A673 (cell line): ENCODE data around the gene AAMP. TPM values are rescaled to one million over a fixed set of nuclear protein-coding genes. Genes with fewer than 3 reads are reported as not detected.

Experiments
- BruUV-seq: library from RNA; stranded (reverse); fragments of 400-500 nt; replicated peaks from 2 replicates; lab custom pipeline; 2021; lab: Mats Ljungman, UMichigan
- CTCF ChIA-PET: fragments of 300-600 bp; sonication (Branson Sonifier 250); formaldehyde crosslinking; loops from one replicate; lab custom pipeline; 2022; ENCODE audit warnings: antibody characterized with exemption; lab: Charles Lee
- POLR2A ChIA-PET: fragments of 300-600 bp; sonication (Branson Sonifier 250); formaldehyde crosslinking; loops from one replicate; lab custom pipeline; 2022; ENCODE audit warnings: antibody characterized with exemption; ENCODE audit not compliant: low non-redundant PET; lab: Charles Lee
- DNase-seq: peaks from one replicate; pipeline ENCODE4 v3.0.0-alpha.2; 2015; ENCODE audit warnings: low spot score
- H3K27ac ChIP-seq: fragments of 200-600 bp; sonication (generic); 2 replicates; pipeline ENCODE4 v1.5.1; 2016; ENCODE audit warnings: mixed run types, low read depth, mild to moderate bottlenecking, mixed read lengths, antibody characterized with exemption, low read length; ENCODE audit not compliant: poor library complexity, severe bottlenecking
- H3K27me3 ChIP-seq: fragments of 200-600 bp; sonication (generic); replicated peaks from 2 replicates; pipeline ENCODE4 v1.6.1; 2017; ENCODE audit warnings: mixed run types, low read depth, mild to moderate bottlenecking, mixed read lengths, antibody characterized with exemption, low read length; ENCODE audit not compliant: insufficient read depth, poor library complexity
- H3K36me3 ChIP-seq: fragments of 200-600 bp; sonication (generic); 2 replicates; pipeline ENCODE4 v1.6.1; 2016; ENCODE audit warnings: mixed run types, mild to moderate bottlenecking, mixed read lengths, antibody characterized with exemption, low read length; ENCODE audit not compliant: insufficient read depth, poor library complexity, severe bottlenecking
- H3K4me1 ChIP-seq: fragments of 200-600 bp; sonication (generic); 2 replicates; pipeline ENCODE4 v1.6.1; 2017; ENCODE audit warnings: mixed run types, mild to moderate bottlenecking, mixed read lengths, antibody characterized with exemption, low read length; ENCODE audit not compliant: insufficient read depth, poor library complexity, severe bottlenecking
- H3K4me3 ChIP-seq: fragments of 200-600 bp; sonication (generic); 2 replicates; pipeline ENCODE4 v1.5.1; 2016; ENCODE audit warnings: low read depth, mixed run types, mild to moderate bottlenecking, mixed read lengths, low read length; ENCODE audit not compliant: poor library complexity, severe bottlenecking
- H3K9me3 ChIP-seq: fragments of 200-600 bp; sonication (generic); 2 replicates; pipeline ENCODE4 v1.6.1; 2016; ENCODE audit warnings: mixed run types, low read depth, mild to moderate bottlenecking, mixed read lengths, antibody characterized with exemption, low read length; ENCODE audit not compliant: poor library complexity, severe bottlenecking
- CTCF ChIP-seq: fragments of 300-800, 200-600 bp; sonication (generic); conservative IDR thresholded peaks from 2 replicates; pipeline ENCODE4 v1.5.1; 2017; ENCODE audit warnings: low read depth, mild to moderate bottlenecking, antibody characterized with exemption, low read length, moderate library complexity, mixed read lengths
- EZH2 ChIP-seq: fragments of 200-600 bp; sonication (generic); IDR thresholded peaks from 2 replicates; pipeline ENCODE4 v1.6.1; 2017; ENCODE audit warnings: borderline replicate concordance, low read depth, mild to moderate bottlenecking, mixed read lengths, antibody characterized with exemption, low read length; ENCODE audit not compliant: poor library complexity, severe bottlenecking
- intact Hi-C: fragments of 100-400 bp; cut with micrococcal nuclease; formaldehyde crosslinking; loops from one replicate; pipeline ENCODE4 v1.10.0; 2022; ENCODE audit not compliant: unreplicated experiment
- total RNA-seq: library from RNA; stranded (reverse); gene quantifications from 2 replicates; pipeline ENCODE4 v1.2.3, GENCODE V29; 2021

AAMP gene
- total RNA-seq, 1 experiment from 2014 or later: 74.7 TPM

GRCh38 chr2:218238887-218239286 lies 31.1 kb downstream of the AAMP start:
- DNase-seq: no peak
- H3K36me3 ChIP-seq: peaks cover 78% of the 10 kb centered on the region
- H3K4me3 ChIP-seq: no peak overlapping the region
- no peaks in the 10 kb centered on the region for H3K27me3 ChIP-seq
- intact Hi-C loops: no loop called here
- ChIA-PET POLR2A (no interaction called here), CTCF (no interaction called here)
- no peak overlapping the region for H3K27ac ChIP-seq
- no peaks in the 10 kb centered on the region for H3K4me1 ChIP-seq
- TF ChIP-seq CTCF: no peak
- TF ChIP-seq EZH2: no peak
- no peaks in the 10 kb centered on the region for H3K9me3 ChIP-seq
- BruUV-seq: no TSS peak

- Histone ChIP-seq H3K27ac (no peak overlapping the region), H3K4me3 (no peak overlapping the region), H3K36me3 (peaks cover 82% of the 10 kb centered on the region), H3K9me3 (no peaks in the 10 kb centered on the region), H3K4me1 (no peaks in the 10 kb centered on the region), H3K27me3 (no peaks in the 10 kb centered on the region)
- BruUV-seq: no TSS peak
- intact Hi-C loops: no loop called here
- POLR2A ChIA-PET: no interaction called here
- no peak for DNase-seq
- TF ChIP-seq EZH2 (no peak), CTCF (no peak)
- CTCF ChIA-PET: no interaction called here
These were observed 33.1 kb downstream of the AAMP start for GRCh38 chr2:218236829-218237228.

DNA sequence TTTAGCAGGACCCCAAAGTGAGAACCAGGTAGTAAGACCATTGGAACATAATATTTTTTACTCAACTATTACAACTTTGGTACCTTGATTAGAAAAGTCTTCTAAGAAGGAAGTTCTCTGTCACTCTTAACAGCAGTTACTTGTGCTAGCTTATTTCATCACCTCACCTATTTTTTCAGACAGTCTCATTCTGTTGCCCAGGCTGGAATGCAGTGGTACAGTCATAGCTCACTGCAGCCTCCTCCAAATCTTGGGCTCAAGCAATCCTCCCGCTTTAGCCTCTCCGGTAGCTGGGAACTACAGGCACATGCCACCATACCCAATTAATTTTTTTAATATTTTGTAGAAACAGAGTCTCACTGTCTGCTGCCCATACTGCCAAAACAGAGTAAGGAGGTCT lies 34.9 kb downstream of the AAMP start:
- TF ChIP-seq EZH2: no peak
- no peak for TF ChIP-seq CTCF
- ChIA-PET CTCF (no interaction called here), POLR2A (no interaction called here)
- Histone ChIP-seq H3K27me3 (no peaks in the 10 kb centered on the region), H3K4me1 (peaks cover 8% of the 10 kb centered on the region), H3K4me3 (no peak overlapping the region), H3K27ac (no peak overlapping the region), H3K9me3 (no peaks in the 10 kb centered on the region), H3K36me3 (peaks cover 85% of the 10 kb centered on the region)
- DNase-seq: no peak
- no TSS peak for BruUV-seq
- intact Hi-C loops: no loop called here
